GM10266 (cell line): Measurements from ENCODE around the gene TEPSIN.

Experiments
- DNase-seq: peaks from one replicate; pipeline ENCODE4 v3.0.0; 2012; ENCODE audit errors: extremely low spot score
- TF ChIP-seq, protein P1 (sequence below): IDR thresholded peaks from 2 replicates; pipeline ENCODE4 v1.5.1; 2012; ENCODE audit warnings: mild to moderate bottlenecking, low read depth; ENCODE audit not compliant: control insufficient read depth, insufficient read depth; ENCODE audit errors: missing control alignments

TEPSIN gene

DNA sequence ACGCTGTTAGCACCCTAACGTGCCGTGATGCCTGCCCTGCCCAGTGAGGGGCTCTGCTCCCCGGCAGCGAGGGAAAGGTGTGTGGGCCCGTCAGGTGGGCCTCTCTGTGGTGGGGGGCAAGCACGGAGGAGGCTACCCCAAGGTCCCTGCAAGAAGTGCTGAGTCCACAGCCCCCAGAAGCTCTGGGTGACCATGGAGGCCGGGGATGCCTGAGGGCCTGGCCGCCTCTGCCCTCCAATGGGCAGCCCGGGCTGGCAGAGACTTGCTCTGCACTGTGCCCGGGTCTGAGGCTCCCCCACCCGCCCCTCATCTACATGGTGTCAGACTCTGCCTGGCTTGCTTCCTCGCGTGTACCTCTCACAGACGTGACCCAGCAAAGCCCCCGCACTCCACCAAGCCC is 44.0 kb upstream of the TEPSIN start:
- DNase-seq: no peak
- TF ChIP-seq, protein P1, sequence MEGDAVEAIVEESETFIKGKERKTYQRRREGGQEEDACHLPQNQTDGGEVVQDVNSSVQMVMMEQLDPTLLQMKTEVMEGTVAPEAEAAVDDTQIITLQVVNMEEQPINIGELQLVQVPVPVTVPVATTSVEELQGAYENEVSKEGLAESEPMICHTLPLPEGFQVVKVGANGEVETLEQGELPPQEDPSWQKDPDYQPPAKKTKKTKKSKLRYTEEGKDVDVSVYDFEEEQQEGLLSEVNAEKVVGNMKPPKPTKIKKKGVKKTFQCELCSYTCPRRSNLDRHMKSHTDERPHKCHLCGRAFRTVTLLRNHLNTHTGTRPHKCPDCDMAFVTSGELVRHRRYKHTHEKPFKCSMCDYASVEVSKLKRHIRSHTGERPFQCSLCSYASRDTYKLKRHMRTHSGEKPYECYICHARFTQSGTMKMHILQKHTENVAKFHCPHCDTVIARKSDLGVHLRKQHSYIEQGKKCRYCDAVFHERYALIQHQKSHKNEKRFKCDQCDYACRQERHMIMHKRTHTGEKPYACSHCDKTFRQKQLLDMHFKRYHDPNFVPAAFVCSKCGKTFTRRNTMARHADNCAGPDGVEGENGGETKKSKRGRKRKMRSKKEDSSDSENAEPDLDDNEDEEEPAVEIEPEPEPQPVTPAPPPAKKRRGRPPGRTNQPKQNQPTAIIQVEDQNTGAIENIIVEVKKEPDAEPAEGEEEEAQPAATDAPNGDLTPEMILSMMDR: no peak

DNA sequence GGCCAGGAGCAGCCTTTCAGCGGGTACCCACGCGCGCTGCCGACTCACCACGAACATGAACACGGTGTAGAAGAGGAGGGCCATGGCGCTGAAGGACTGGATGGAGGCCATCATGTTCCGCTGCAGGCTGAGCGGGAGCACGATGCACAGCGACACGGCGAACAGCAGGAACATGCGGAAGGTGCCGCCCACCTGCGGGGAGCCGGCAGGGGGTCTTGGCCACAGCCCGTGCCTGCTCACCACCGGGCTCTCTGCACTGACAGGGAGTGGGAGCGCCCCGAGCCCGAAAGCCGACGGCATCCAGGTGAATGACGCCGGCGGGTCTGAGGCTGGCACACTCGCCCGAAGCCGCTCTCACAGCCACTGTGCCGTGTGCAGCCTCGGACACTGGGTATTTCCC is 43.3 kb upstream of the TEPSIN start:
- TF ChIP-seq, protein P1: no peak
- DNase-seq: no peak

DNA sequence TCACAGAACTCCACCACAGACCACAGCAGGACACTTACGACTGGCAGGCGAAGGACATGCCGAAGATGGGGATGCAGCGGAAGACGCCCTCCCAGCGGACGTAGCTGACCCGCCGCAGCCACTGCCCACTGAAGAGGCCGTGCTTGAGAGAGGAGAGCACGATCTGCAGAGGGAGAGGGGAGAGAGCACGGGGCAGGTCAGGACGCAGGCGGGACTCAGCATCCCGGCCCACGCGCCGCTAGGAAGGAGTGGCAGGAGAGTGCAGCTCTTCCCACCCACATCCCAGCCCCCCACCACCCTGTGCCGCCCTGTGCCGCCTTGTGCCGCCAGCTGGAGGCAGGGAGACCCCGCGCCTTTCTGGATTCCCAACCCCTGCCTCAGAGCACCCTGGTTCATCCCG is 41.7 kb upstream of the TEPSIN start:
- no peak for DNase-seq
- TF ChIP-seq, protein P1: no peak

DNA sequence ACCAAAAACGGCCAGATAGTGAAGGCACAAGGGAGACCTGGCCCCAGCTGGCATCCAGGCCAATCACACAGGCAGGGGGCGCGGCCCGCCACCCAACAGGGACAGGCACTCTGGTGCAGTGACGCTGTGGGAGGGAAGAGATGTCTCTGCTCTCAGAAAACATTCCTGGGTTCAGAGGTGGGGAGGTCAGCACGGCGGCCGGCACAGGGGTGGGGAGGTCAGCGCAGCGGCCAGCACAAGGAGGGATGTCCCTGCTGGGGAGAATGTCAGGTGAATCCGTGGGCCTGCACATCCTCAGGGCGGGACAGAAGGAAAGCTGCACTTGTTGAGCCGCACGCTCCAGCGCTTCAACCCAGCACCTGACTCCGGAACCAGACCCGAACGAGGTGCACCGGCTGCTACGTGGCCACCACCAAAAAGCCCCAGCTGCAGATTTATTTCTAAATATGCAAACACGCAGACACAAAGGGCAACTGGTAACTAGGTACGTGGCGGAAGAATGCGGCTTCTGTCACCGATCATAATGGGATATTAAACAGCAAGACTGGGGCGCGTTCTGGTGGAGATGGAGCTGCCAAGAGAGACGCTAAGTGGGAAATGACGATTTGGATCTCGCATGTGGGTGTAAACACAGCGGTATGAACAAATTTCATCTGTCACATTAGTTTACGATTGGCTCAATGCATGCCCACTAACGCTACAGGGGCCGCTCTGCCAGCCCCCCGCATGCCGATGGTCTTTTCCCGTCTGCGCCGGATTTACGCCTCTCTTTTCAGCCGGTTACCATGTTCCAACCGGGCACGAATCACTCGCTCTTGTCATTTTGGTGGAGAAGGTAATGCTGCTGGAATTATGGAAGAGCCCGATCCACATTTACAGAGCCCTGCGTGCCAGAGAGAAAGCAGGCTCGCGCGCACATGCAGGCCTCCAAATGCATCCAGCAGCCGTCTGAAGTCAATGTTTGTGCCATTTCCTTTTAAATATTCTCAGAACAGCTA is 40.7 kb upstream of the TEPSIN start:
- DNase-seq: no peak
- TF ChIP-seq, protein P1: no peak

DNA sequence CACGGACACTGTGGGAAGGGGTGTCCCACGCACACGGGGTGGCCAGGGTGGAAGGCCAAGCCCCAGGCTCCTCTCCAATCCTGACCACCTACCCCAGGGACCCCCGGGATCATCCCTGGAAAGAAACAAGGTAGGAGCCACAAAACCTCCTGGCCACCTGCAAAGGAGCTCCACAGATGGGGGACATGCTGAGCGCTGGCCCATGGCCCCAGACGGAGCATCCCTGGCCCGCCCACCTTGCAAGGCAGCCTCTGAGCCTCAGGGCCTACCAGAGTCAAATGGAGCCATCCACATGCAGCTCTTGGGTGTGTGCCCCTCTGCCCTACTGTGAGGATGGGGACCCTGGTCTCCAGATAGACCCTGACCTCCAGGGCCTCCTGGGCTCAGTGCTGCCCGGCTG is 40.0 kb upstream of the TEPSIN start:
- TF ChIP-seq, protein P1: no peak
- no peak for DNase-seq

DNA sequence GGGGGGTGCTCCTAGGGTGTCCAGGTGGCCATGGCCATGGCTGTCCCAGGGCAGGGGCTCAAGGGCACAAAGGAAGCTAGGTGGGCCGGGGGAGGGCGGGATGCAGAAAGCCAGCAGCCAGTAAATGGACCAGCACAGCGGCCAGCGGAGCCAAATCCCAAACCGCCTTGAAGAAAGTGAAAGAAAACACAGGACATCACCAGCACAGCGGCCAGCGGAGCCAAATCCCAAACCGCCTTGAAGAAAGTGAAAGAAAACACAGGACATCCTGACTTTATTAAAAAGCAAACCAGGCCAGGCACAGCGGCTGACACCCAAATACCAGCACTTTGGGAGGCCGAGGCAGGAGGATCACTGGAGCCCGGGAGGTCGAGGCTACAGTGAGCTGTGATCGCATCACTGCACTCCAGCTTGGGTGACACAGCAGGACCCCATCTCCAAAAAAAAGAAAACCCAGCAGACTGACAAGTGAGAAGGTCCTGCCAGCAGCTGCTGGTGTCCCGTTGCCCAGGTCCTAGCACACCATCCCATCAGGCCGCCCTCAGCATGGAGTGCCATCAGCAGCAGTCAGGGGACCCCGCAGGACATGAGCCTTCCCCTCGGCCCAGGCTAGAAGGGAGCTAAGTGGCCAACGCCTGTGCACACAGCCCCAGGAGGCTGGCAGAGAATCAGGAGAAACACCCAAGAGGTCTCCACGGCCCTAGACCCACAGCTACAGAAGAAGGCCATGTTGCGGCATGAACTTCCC is 39.3 kb upstream of the TEPSIN start:
- DNase-seq: no peak
- TF ChIP-seq, protein P1: no peak
